A549 (cell line): ENCODE results near the gene ANO3.

Experiments used
- HDAC2 ChIP-seq: fragments of 200-600 bp; sonication (generic); IDR thresholded peaks from 2 replicates; pipeline ENCODE4 v1.6.1; 2016
- HOXA7 ChIP-seq: fragments of 250-450 bp; sonication (Bioruptor Pico); IDR thresholded peaks from 2 replicates; pipeline ENCODE4 v1.5.0; 2020; ENCODE audit warnings: mild to moderate bottlenecking, moderate library complexity
- MAFK ChIP-seq: fragments of 450-650 bp; IDR thresholded peaks from 2 replicates; pipeline ENCODE4 v1.6.1; 2014; ENCODE audit not compliant: partially characterized antibody
- MAZ ChIP-seq: fragments of 150-350 bp; IDR thresholded peaks from 2 replicates; pipeline ENCODE4 v1.6.1; 2014; ENCODE audit warnings: antibody characterized with exemption, low read depth, low read length, borderline replicate concordance
- NPAS2 ChIP-seq: fragments of 250-450 bp; sonication (Bioruptor Pico); IDR thresholded peaks from 2 replicates; pipeline ENCODE4 v1.8.0; 2022; ENCODE audit warnings: mild to moderate bottlenecking, moderate library complexity, borderline replicate concordance
- POLR2A ChIP-seq: IDR thresholded peaks from 2 replicates; pipeline ENCODE4 v1.6.1; 2012; ENCODE audit warnings: mild to moderate bottlenecking, low read length
- RFX5 ChIP-seq: fragments of 450-650 bp; IDR thresholded peaks from 2 replicates; pipeline ENCODE4 v1.7.1; 2014; ENCODE audit warnings: antibody characterized with exemption, mild to moderate bottlenecking, moderate library complexity
- ZC3H11A ChIP-seq: fragments of 450-650 bp; IDR thresholded peaks from 2 replicates; pipeline ENCODE4 v1.6.1; 2014; ENCODE audit warnings: antibody characterized with exemption, mild to moderate bottlenecking
- TF ChIP-seq, protein P1 (sequence below): fragments of >200 bp; sonication (Bioruptor Twin); formaldehyde crosslinking; IDR thresholded peaks from 3 replicates; pipeline ENCODE4 v1.5.1; 2016
- TF ChIP-seq, protein P2 (sequence below): fragments of 200-600 bp; sonication (generic); IDR thresholded peaks from 2 replicates; pipeline ENCODE4 v1.6.1; 2016; ENCODE audit warnings: antibody characterized with exemption, mild to moderate bottlenecking, moderate library complexity
- TF ChIP-seq, protein P3 (sequence below): IDR thresholded peaks from 2 replicates; pipeline ENCODE4 v1.6.1; 2012

DNA sequence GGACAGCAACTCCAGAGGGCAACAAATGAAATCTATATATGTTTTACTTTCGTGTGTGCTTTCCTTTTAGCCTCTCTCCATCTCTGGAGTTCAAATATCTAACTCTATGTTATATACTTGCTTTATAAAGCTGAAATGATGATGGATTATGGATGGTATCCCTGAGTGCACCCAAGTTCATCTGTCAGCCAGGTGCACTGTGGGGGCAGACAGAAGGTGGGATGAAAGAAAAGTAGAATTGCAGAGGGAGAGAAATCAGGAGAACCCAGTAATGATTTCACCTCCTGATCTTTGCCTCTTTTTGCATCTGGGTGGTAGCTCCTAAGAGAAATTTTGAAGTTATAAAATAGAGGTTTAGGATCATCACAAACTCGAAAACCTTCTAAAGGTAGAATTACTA lies 237.7 kb downstream of the ANO3 start:
- TF ChIP-seq, protein P1, sequence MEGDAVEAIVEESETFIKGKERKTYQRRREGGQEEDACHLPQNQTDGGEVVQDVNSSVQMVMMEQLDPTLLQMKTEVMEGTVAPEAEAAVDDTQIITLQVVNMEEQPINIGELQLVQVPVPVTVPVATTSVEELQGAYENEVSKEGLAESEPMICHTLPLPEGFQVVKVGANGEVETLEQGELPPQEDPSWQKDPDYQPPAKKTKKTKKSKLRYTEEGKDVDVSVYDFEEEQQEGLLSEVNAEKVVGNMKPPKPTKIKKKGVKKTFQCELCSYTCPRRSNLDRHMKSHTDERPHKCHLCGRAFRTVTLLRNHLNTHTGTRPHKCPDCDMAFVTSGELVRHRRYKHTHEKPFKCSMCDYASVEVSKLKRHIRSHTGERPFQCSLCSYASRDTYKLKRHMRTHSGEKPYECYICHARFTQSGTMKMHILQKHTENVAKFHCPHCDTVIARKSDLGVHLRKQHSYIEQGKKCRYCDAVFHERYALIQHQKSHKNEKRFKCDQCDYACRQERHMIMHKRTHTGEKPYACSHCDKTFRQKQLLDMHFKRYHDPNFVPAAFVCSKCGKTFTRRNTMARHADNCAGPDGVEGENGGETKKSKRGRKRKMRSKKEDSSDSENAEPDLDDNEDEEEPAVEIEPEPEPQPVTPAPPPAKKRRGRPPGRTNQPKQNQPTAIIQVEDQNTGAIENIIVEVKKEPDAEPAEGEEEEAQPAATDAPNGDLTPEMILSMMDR: no peak
- TF ChIP-seq HDAC2: no peak
- TF ChIP-seq POLR2A: no peak
- TF ChIP-seq ZC3H11A: no peak
- TF ChIP-seq NPAS2 (CRISPR knock-in tag): no peak
- TF ChIP-seq HOXA7 (CRISPR knock-in tag): no peak
- TF ChIP-seq RFX5: no peak
- no peak for TF ChIP-seq MAZ
- TF ChIP-seq, protein P2, sequence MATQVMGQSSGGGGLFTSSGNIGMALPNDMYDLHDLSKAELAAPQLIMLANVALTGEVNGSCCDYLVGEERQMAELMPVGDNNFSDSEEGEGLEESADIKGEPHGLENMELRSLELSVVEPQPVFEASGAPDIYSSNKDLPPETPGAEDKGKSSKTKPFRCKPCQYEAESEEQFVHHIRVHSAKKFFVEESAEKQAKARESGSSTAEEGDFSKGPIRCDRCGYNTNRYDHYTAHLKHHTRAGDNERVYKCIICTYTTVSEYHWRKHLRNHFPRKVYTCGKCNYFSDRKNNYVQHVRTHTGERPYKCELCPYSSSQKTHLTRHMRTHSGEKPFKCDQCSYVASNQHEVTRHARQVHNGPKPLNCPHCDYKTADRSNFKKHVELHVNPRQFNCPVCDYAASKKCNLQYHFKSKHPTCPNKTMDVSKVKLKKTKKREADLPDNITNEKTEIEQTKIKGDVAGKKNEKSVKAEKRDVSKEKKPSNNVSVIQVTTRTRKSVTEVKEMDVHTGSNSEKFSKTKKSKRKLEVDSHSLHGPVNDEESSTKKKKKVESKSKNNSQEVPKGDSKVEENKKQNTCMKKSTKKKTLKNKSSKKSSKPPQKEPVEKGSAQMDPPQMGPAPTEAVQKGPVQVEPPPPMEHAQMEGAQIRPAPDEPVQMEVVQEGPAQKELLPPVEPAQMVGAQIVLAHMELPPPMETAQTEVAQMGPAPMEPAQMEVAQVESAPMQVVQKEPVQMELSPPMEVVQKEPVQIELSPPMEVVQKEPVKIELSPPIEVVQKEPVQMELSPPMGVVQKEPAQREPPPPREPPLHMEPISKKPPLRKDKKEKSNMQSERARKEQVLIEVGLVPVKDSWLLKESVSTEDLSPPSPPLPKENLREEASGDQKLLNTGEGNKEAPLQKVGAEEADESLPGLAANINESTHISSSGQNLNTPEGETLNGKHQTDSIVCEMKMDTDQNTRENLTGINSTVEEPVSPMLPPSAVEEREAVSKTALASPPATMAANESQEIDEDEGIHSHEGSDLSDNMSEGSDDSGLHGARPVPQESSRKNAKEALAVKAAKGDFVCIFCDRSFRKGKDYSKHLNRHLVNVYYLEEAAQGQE: no peak
- TF ChIP-seq MAFK: no peak
- TF ChIP-seq, protein P3, sequence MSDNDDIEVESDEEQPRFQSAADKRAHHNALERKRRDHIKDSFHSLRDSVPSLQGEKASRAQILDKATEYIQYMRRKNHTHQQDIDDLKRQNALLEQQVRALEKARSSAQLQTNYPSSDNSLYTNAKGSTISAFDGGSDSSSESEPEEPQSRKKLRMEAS: no peak
